MM.1S (cell line): Measurements from ENCODE around the gene HECW1.

Source experiments
- CTCF ChIP-seq: fragments of 300-600 bp; sonication (generic); IDR thresholded peaks from 2 replicates; pipeline ENCODE4 v1.5.1; 2016; ENCODE audit warnings: antibody characterized with exemption, low read length, mixed read lengths
- EZH2 ChIP-seq: fragments of 300-600 bp; sonication (generic); optimal IDR thresholded peaks from 2 replicates; pipeline ENCODE3; 2017; ENCODE audit warnings: low read depth, mild to moderate bottlenecking, antibody characterized with exemption, low read length, mixed read lengths

- no peak for TF ChIP-seq EZH2
- TF ChIP-seq CTCF: no peak
Observed at GRCh38 chr7:43430411-43430810, 318.0 kb downstream of the HECW1 start.
